HEK293T (cell line): ENCODE measurements around the gene CXCL9.
A peak's percentile ranks its signal among the peaks of the same experiment; 100 is the strongest.

Source experiments
- CTCF ChIA-PET: fragments of 350-600 bp; formaldehyde crosslinking; extraction: SDS; loops from one replicate; lab custom pipeline; 2021; ENCODE audit warnings: antibody characterized with exemption, inconsistent platforms; lab: Yijun Ruan, JAX
- POLR2A ChIA-PET: fragments of 350-600 bp; formaldehyde crosslinking; extraction: SDS; loops from one replicate; lab custom pipeline; 2020; ENCODE audit warnings: antibody characterized with exemption, inconsistent platforms; lab: Yijun Ruan, JAX
- DNase-seq: peaks from one replicate; pipeline ENCODE4 v3.0.0; 2012; ENCODE audit warnings: mixed read lengths; ENCODE audit errors: extremely low spot score
- ARNT ChIP-seq: fragments of 450-650 bp; IDR thresholded peaks from 2 replicates; pipeline ENCODE4 v1.6.1; 2017; ENCODE audit warnings: mild to moderate bottlenecking
- BHLHE40 ChIP-seq: fragments of 450-650 bp; IDR thresholded peaks from 2 replicates; pipeline ENCODE4 v1.6.1; 2016; ENCODE audit warnings: mild to moderate bottlenecking, moderate library complexity, borderline replicate concordance
- CTBP1 ChIP-seq: fragments of 450-650 bp; IDR thresholded peaks from 2 replicates; pipeline ENCODE4 v1.6.1; 2016; ENCODE audit warnings: borderline replicate concordance
- ELF4 ChIP-seq: fragments of 450-650 bp; IDR thresholded peaks from 2 replicates; pipeline ENCODE4 v1.6.1; 2017; ENCODE audit warnings: antibody characterized with exemption
- FOXA1 ChIP-seq: fragments of 450-650 bp; IDR thresholded peaks from 2 replicates; pipeline ENCODE4 v1.6.1; 2016; ENCODE audit warnings: mild to moderate bottlenecking
- FOXK2 ChIP-seq: fragments of 450-650 bp; IDR thresholded peaks from 2 replicates; pipeline ENCODE4 v1.6.1; 2016; ENCODE audit warnings: mild to moderate bottlenecking
- FOXM1 ChIP-seq: fragments of 450-650 bp; IDR thresholded peaks from 2 replicates; pipeline ENCODE4 v1.6.1; 2017; ENCODE audit warnings: mild to moderate bottlenecking, borderline replicate concordance
- HDGF ChIP-seq: fragments of 450-650 bp; IDR thresholded peaks from 2 replicates; pipeline ENCODE4 v1.6.1; 2017; ENCODE audit warnings: antibody characterized with exemption, borderline replicate concordance
- L3MBTL2 ChIP-seq: fragments of 450-650 bp; conservative IDR thresholded peaks from 2 replicates; pipeline ENCODE4 v1.6.1; 2016; ENCODE audit warnings: mild to moderate bottlenecking
- LEF1 ChIP-seq: fragments of 450-650 bp; IDR thresholded peaks from 2 replicates; pipeline ENCODE4 v1.6.1; 2017; ENCODE audit warnings: mild to moderate bottlenecking, borderline replicate concordance
- NFRKB ChIP-seq: fragments of 450-650 bp; IDR thresholded peaks from 2 replicates; pipeline ENCODE4 v1.6.1; 2016; ENCODE audit warnings: mild to moderate bottlenecking, moderate library complexity
- SP1 ChIP-seq: fragments of 450-650 bp; IDR thresholded peaks from 2 replicates; pipeline ENCODE4 v1.6.1; 2017
- SUZ12 ChIP-seq: fragments of 450-650 bp; IDR thresholded peaks from 2 replicates; pipeline ENCODE4 v1.6.1; 2016; ENCODE audit warnings: mild to moderate bottlenecking
- TARDBP ChIP-seq: fragments of 450-650 bp; IDR thresholded peaks from 2 replicates; pipeline ENCODE4 v1.6.1; 2016
- ZNF384 ChIP-seq: fragments of 450-650 bp; IDR thresholded peaks from 2 replicates; pipeline ENCODE4 v1.6.1; 2016
- TF ChIP-seq, protein P1 (sequence below): fragments of 450-650 bp; IDR thresholded peaks from 2 replicates; pipeline ENCODE4 v1.6.1; 2016

CXCL9 gene

DNA sequence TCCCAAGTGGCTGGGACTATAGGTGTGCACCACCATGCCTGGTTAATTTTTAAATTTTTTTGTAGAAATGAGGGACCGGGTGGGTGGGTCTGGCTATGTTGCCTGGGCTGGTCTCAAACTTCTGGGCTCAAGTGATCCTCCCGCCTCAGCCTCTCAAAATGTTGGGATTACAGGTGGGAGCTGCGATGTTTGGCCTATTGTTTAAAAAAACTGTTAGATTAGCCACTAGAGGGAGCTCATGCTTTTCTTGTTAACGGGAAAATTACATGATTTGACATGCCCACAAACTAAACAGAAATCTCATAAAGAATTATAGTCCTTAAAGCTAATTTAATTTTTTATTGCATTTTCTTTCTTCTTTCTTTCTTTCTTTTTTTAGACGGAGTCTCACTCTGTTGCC, 11.6 kb downstream of the CXCL9 start:
- ChIA-PET POLR2A (no interaction called here), CTCF (interaction anchor here (0.7 to 1.6 kb wide), 10 partner anchors 11 to 110 kb away, joined by 3 to 11 read pairs (median 3); no protein-coding TSS in a partner anchor)
- TF ChIP-seq, protein P1, sequence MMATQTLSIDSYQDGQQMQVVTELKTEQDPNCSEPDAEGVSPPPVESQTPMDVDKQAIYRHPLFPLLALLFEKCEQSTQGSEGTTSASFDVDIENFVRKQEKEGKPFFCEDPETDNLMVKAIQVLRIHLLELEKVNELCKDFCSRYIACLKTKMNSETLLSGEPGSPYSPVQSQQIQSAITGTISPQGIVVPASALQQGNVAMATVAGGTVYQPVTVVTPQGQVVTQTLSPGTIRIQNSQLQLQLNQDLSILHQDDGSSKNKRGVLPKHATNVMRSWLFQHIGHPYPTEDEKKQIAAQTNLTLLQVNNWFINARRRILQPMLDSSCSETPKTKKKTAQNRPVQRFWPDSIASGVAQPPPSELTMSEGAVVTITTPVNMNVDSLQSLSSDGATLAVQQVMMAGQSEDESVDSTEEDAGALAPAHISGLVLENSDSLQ: peak; percentile 5; the same call in 1 of the 2 replicates
- TF ChIP-seq HDGF: no peak
- TF ChIP-seq ARNT: no peak
- no peak for TF ChIP-seq SUZ12
- DNase-seq: peak; percentile 35

DNA sequence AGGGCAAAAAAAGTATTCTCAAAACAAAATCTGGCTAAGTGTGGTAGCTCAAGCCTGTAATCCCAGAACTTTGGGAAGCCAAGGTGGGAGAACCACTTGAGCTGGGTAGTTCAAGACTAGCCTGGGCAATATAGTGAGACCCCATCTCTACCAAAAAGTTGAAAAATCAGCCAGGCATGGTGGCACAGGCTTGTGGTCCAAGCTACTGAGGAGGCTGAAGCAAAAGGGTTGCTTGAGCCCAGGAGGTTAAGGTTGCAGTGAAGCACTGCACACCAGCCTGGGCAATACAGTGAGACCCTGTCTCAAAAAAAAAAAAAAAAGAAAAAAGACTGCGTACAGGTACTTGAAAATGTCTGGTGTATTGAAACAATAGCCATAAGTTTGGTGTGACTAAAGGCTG, 14.8 kb downstream of the CXCL9 start:
- CTCF ChIA-PET: interaction anchor here (0.6 kb wide), 1 partner anchor 66 kb away, joined by 3 read pairs; no protein-coding TSS in a partner anchor

DNA sequence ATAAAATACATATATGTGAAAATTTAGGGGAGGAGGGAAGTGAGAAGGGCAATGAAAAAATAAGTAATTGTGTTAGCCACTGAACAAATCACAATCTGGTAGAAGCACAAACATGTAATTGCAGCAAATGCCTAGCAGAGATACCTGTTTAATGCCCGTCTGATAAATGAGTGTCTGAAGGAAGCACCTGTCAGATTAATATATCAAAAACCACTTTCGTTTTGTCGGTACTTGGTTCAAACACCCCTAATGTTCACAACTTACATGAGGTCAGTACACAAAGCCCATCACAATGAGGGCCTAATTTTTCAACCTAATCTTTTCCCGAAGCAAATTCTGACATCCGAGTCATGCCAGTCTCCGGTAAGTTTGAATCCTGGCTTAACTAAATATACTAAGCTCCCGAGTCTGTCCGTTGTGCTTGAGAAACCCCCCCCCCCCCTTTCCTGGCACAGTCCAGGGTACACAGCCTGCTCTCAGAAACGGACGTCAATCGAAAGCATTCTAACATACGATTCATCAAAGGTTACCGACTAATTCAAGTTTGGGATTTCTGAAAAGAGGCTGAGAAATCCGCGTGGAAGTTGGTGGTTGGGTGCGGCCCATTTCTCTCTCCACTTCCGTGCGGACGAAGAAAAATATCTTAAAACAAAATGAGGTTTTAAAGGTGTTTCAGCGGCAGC, 17.3 kb downstream of the CXCL9 start:
- no peak for TF ChIP-seq NFRKB
- ChIA-PET CTCF (no interaction called here), POLR2A (interaction anchor here (0.8 to 1.2 kb wide), 2 partner anchors 12 to 159 kb away, joined by 4 read pairs; partner anchors contain the start of gene NUP54)
- DNase-seq: no peak

More for the DNA sequence above, 14.8 kb downstream of the CXCL9 start:
- POLR2A ChIA-PET: no interaction called here
- TF ChIP-seq FOXM1 (no peak), SP1 (no peak), CTBP1 (no peak), SUZ12 (no peak), HDGF (no peak), BHLHE40 (no peak), ARNT (no peak)
- TF ChIP-seq, protein P1: no peak
- DNase-seq: no peak

DNA sequence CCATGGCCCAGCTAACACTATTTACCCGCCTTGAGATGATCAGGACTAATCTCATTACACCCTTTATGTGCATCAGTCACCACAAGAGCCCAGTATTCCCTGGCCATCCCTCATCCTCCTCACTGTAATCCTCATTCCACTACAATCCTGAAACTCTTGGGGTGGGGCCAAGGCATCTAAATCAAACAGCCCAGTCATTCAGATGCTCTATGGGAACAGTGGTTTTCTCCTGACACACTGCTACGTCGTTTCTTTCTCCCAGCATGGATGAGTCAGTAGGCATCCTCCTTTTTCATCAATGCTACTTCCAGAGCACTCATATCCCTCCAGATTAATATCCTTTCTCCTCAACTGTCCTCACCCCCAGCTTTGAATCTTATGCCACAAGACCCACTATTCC, 22.2 kb downstream of the CXCL9 start:
- ChIA-PET POLR2A (no interaction called here), CTCF (interaction anchor here (1.2 kb wide), 1 partner anchor 11 kb away, joined by 3 read pairs; no protein-coding TSS in a partner anchor)
- no peak for TF ChIP-seq NFRKB
- TF ChIP-seq TARDBP: no peak
- TF ChIP-seq SP1: no peak
- no peak for TF ChIP-seq FOXM1
- no peak for TF ChIP-seq FOXA1
- TF ChIP-seq, protein P1: no peak
- no peak for TF ChIP-seq CTBP1
- no peak for TF ChIP-seq ARNT
- TF ChIP-seq LEF1: no peak
- TF ChIP-seq BHLHE40: no peak
- TF ChIP-seq HDGF: no peak
- no peak for TF ChIP-seq L3MBTL2
- TF ChIP-seq ZNF384: no peak
- TF ChIP-seq SUZ12: no peak
- TF ChIP-seq FOXK2: no peak
- no peak for TF ChIP-seq ELF4
- DNase-seq: no peak

DNA sequence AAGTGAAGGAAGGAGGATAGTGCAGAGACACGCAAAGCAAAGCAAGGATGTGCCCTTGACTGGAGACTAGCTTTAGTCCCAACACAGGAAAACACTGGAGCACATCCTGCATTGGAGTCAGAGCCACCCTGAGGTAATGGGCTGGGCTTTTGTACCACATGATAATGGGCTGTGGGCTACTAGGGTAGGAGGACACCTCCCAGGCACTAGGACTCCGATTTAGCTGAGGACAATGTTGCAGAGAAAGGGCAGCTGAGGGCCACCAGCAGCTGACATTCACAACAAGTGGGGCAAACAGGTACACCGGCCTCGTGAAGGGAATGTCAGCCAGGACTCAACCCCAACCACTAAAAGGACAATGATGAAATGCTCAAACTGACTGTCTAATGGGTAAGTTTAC, 26.7 kb downstream of the CXCL9 start:
- no peak for TF ChIP-seq TARDBP

DNA sequence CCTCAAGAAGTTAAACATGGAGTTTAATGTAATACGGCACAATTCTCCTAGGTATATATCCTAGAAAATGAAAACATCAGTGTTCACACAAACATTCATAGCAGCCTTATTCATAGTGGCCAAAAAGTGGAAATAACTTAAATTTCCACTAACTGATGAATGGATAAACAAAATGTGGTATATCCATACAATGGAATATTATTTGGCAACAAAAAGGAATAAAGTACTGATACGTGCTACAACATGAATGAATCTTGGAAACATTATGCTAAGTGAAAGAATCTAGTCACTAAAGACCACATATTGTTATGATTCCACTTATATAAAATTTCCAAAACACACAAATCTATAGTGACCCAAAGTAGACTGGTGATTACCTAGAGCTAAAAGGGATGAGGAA, 31.1 kb downstream of the CXCL9 start:
- ChIA-PET POLR2A (no interaction called here), CTCF (no interaction called here)
- no peak for DNase-seq
- TF ChIP-seq TARDBP (no peak), FOXM1 (no peak), FOXA1 (no peak), HDGF (no peak), ELF4 (no peak), FOXK2 (no peak), L3MBTL2 (no peak), ARNT (no peak), CTBP1 (no peak), NFRKB (no peak), SP1 (no peak), LEF1 (no peak)
- TF ChIP-seq, protein P1: no peak

More for the DNA sequence above, 26.7 kb downstream of the CXCL9 start:
- ChIA-PET POLR2A (no interaction called here), CTCF (no interaction called here)
- DNase-seq: no peak
